Esophagus squamous epithelium (tissue), 5 donors: ENCODE measurements around the gene UBL3. TPM values are rescaled to one million over a fixed set of nuclear protein-coding genes. Genes with fewer than 3 reads are reported as not detected.

Experiments used
- DNase-seq: peaks from one replicate; lab custom pipeline; 2025; lab: John Stamatoyannopoulos, UW
- H3K27ac ChIP-seq, 4 donors: fragments of 200-600 bp; sonication (generic); one replicate each; pipeline ENCODE4 v1.5.1; 2016 to 2019; ENCODE audit warnings: mild to moderate bottlenecking in 1 of 4
- H3K27me3 ChIP-seq, 4 donors: fragments of 200-600 bp; sonication (generic); 1 replicate in 3 of 4; 2 replicates in 1 of 4; pipeline versions ENCODE4 v1.5.1 to v1.6.0; 2017 to 2021; ENCODE audit warnings: antibody characterized with exemption in 1 of 4
- H3K36me3 ChIP-seq, 3 donors: fragments of 200-600 bp; sonication (generic); one replicate each; pipeline ENCODE4 v1.5.1; 2016 to 2019
- H3K4me1 ChIP-seq, 3 donors: fragments of 200-600 bp; sonication (generic); one replicate each; pipeline ENCODE4 v1.5.1; 2017 to 2019
- H3K4me3 ChIP-seq, 4 donors: fragments of 200-600 bp; sonication (generic); 1 replicate in 3 of 4; 2 replicates in 1 of 4; pipeline ENCODE4 v1.5.1; 2016 to 2019; ENCODE audit warnings: mild to moderate bottlenecking in 2 of 4, moderate library complexity in 1 of 4
- H3K9me3 ChIP-seq, 3 donors: fragments of 200-600 bp; sonication (generic); one replicate each; pipeline ENCODE4 v1.5.1; 2016 to 2019
- CTCF ChIP-seq, 6 experiments: fragments of 450-650 bp in 4 of 6; fragments of 200-600 bp in 2 of 6; sonication (generic) in 2 of 6; IDR thresholded peaks; one replicate each; pipeline ENCODE4 v1.5.1; 2016 to 2019; ENCODE audit warnings: antibody characterized with exemption in 6 of 6, mild to moderate bottlenecking in 4 of 6, moderate library complexity in 4 of 6
- POLR2A ChIP-seq, 4 donors: fragments of 450-650 bp; IDR thresholded peaks; one replicate each; pipeline ENCODE4 v1.6.1; 2017; ENCODE audit warnings: antibody characterized with exemption in 4 of 4, mild to moderate bottlenecking in 4 of 4, moderate library complexity in 3 of 4
- WGBS, 2 donors: methylation state at CpG; one replicate each; pipeline ENCODE4 v1.1.5; 2018; 5-methylcytosine and 5-hydroxymethylcytosine counted together
- intact Hi-C: fragments of 100-400 bp; cut with DNase I; formaldehyde crosslinking; loops from one replicate; pipeline ENCODE4 v1.15.0; 2022
- total RNA-seq, 4 donors: library from RNA; depleted of rRNA; stranded (reverse); fragments of >200 nt; gene quantifications; one replicate each; pipeline ENCODE4 v1.1.0, GENCODE V29; 2016
- donor health status: DM: yes; HTN: yes; CAD: no.

UBL3 gene
- total RNA-seq, 4 donors from 2014 or later, result 28.1 to 47.1 (median 35.4) TPM

GRCh38 chr13:29750183-29750530 lies 100.3 kb downstream of the UBL3 start:
- Histone ChIP-seq H3K36me3 (no peaks in the 10 kb centered on the region), H3K4me1 (no peaks in the 10 kb centered on the region), H3K27me3 (peaks cover 0 to 7% (median 0%) of the 10 kb centered on the region in 4 donors), H3K4me3 (no peak overlapping the region), H3K9me3 (no peaks in the 10 kb centered on the region), H3K27ac (no peak overlapping the region)
- no peak for DNase-seq
- intact Hi-C loops, result no loop called here
- no peak for TF ChIP-seq POLR2A (IDR thresholded peaks at IDR 0.05)
- TF ChIP-seq CTCF (IDR thresholded peaks at IDR 0.05), result no peak
- WGBS, 2 donors, result 75 to 77% methylated on average over 4 to 5 of the region's 5 CpGs

GRCh38 chr13:29749401-29750182 lies 100.8 kb downstream of the UBL3 start:
- no peak overlapping the region for H3K27ac ChIP-seq

GRCh38 chr13:29748097-29748496 lies 102.3 kb downstream of the UBL3 start:
- Histone ChIP-seq H3K9me3 (no peaks in the 10 kb centered on the region), H3K27me3 (peaks cover 0 to 7% (median 0%) of the 10 kb centered on the region in 4 donors), H3K4me1 (peaks cover 0 to 7% (median 3%) of the 10 kb centered on the region in 3 donors), H3K4me3 (no peak overlapping the region), H3K36me3 (no peaks in the 10 kb centered on the region), H3K27ac (no peak overlapping the region)
- 71 to 85% methylated on average over 3 of the region's 3 CpGs for WGBS, 2 donors
- intact Hi-C loops, result no loop called here
- no peak for DNase-seq
- TF ChIP-seq CTCF (IDR thresholded peaks at IDR 0.05), result no peak
- TF ChIP-seq POLR2A (IDR thresholded peaks at IDR 0.05), result no peak

More at GRCh38 chr13:29749401-29750182, 100.8 kb downstream of the UBL3 start:
- WGBS, 2 donors, result 57 to 74% methylated on average over 3 to 6 of the region's 6 CpGs
- TF ChIP-seq CTCF (IDR thresholded peaks at IDR 0.05) (no peak), POLR2A (IDR thresholded peaks at IDR 0.05) (no peak)
- no peak overlapping the region for H3K4me3 ChIP-seq
- peaks cover 0 to 7% (median 0%) of the 10 kb centered on the region in 4 donors for H3K27me3 ChIP-seq
- H3K4me1 ChIP-seq, result no peaks in the 10 kb centered on the region
- intact Hi-C loops, result no loop called here
- H3K36me3 ChIP-seq, result no peaks in the 10 kb centered on the region
- DNase-seq, result no peak
- H3K9me3 ChIP-seq, result no peaks in the 10 kb centered on the region

- no peak for DNase-seq
- 54 to 56% methylated on average over 6 of the region's 6 CpGs for WGBS, 2 donors
- no peaks in the 10 kb centered on the region for H3K36me3 ChIP-seq
- H3K4me3 ChIP-seq, result no peak overlapping the region
- intact Hi-C loops, result no loop called here
- TF ChIP-seq POLR2A (IDR thresholded peaks at IDR 0.05) (no peak), CTCF (IDR thresholded peaks at IDR 0.05) (no peak)
- H3K4me1 ChIP-seq, result peaks cover 0 to 12% (median 3%) of the 10 kb centered on the region in 3 donors
- H3K9me3 ChIP-seq, result no peaks in the 10 kb centered on the region
- no peak overlapping the region for H3K27ac ChIP-seq
- H3K27me3 ChIP-seq, result peaks cover 0 to 7% (median 0%) of the 10 kb centered on the region in 4 donors
These were observed 104.2 kb downstream of the UBL3 start for GRCh38 chr13:29746148-29746677.

GRCh38 chr13:29745704-29746103 lies 104.7 kb downstream of the UBL3 start:
- no peaks in the 10 kb centered on the region for H3K36me3 ChIP-seq
- no peaks in the 10 kb centered on the region for H3K9me3 ChIP-seq
- H3K4me1 ChIP-seq, result peaks cover 0 to 12% (median 3%) of the 10 kb centered on the region in 3 donors
- DNase-seq, result no peak
- intact Hi-C loops, result no loop called here
- H3K27me3 ChIP-seq, result peaks cover 0 to 7% (median 0%) of the 10 kb centered on the region in 4 donors
- H3K4me3 ChIP-seq, result no peak overlapping the region
- H3K27ac ChIP-seq, result no peak overlapping the region
- no peak for TF ChIP-seq POLR2A (IDR thresholded peaks at IDR 0.05)
- no peak for TF ChIP-seq CTCF (IDR thresholded peaks at IDR 0.05)
- 80 to 82% methylated on average over 2 to 6 of the region's 6 CpGs for WGBS, 2 donors
